Esophagus squamous epithelium (tissue), 4 donors: ENCODE data around the gene CDR2L.

Experiments used
- POLR2A ChIP-seq, 4 donors: fragments of 450-650 bp; IDR thresholded peaks; one replicate each; pipeline ENCODE4 v1.6.1; 2017; ENCODE audit warnings: antibody characterized with exemption in 4 of 4, mild to moderate bottlenecking in 4 of 4, moderate library complexity in 3 of 4
- TF ChIP-seq, protein P1 (sequence below), 6 experiments: fragments of 450-650 bp in 4 of 6; fragments of 200-600 bp in 2 of 6; sonication (generic) in 2 of 6; IDR thresholded peaks; one replicate each; pipeline ENCODE4 v1.5.1; 2016 to 2019; ENCODE audit warnings: antibody characterized with exemption in 6 of 6, mild to moderate bottlenecking in 4 of 6, moderate library complexity in 4 of 6

- TF ChIP-seq, protein P1, sequence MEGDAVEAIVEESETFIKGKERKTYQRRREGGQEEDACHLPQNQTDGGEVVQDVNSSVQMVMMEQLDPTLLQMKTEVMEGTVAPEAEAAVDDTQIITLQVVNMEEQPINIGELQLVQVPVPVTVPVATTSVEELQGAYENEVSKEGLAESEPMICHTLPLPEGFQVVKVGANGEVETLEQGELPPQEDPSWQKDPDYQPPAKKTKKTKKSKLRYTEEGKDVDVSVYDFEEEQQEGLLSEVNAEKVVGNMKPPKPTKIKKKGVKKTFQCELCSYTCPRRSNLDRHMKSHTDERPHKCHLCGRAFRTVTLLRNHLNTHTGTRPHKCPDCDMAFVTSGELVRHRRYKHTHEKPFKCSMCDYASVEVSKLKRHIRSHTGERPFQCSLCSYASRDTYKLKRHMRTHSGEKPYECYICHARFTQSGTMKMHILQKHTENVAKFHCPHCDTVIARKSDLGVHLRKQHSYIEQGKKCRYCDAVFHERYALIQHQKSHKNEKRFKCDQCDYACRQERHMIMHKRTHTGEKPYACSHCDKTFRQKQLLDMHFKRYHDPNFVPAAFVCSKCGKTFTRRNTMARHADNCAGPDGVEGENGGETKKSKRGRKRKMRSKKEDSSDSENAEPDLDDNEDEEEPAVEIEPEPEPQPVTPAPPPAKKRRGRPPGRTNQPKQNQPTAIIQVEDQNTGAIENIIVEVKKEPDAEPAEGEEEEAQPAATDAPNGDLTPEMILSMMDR (IDR thresholded peaks at IDR 0.05) = no peak
- TF ChIP-seq POLR2A (IDR thresholded peaks at IDR 0.05) = no peak
Observed at GRCh38 chr17:74962622-74963394, 24.6 kb upstream of the CDR2L start.
